GM18505 (cell line): ENCODE data around the gene TRNAU1AP.
"Not testable (repeated sequence)": the region's sequence is repeated elsewhere in the genome, so short reads cannot be mapped to it uniquely, and the experiment has no call there.

Experiments
- ATAC-seq: cut with Tn5 transposase; IDR thresholded peaks from one replicate; pipeline ENCODE4 v1.9.1; 2021; ENCODE audit not compliant: unreplicated experiment
- POLR2A ChIP-seq: IDR thresholded peaks from 4 replicates; pipeline ENCODE4 v1.6.1; 2011; ENCODE audit warnings: borderline replicate concordance; ENCODE audit not compliant: insufficient read depth, insufficient read length; ENCODE audit errors: extremely low read depth

The TRNAU1AP gene

DNA sequence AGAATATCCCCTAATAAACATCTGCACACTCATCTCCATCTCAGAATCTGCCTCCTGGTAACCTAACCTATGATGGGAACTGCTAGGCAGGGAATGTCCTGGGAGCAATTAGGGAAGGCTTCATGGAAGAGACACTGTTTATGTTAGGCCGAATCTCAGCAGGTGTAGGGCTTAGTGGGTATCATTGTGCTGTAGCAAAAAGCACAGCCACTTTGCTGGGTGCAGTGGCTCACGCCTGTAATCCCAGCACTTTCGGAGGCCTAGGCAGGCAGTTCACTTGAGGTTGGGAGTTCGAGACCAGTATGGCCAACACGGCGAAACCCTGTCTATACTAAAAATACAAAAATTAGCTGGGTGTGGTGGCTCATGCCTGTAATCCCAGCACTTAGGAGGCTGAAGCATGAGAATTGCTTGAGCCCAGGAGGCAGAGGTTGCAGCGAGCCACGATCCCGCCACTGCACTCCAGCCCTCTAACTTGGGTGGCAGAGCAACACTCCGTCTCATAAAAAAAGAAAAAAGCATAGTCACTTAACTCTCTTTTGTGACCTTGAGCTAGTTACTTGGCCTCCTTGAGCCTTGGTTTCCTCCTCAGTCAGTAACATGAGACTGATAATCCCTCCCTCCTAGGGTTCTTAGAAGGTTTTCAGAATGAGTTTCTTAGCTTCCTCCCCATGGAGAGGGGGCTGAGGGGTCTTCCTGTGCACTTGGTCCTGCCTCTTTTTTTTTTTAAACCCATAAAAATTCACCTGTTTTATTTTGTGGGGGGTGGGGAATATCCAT lies 42.7 kb downstream of the TRNAU1AP start:
- no peak for TF ChIP-seq POLR2A
- no peak for ATAC-seq

DNA sequence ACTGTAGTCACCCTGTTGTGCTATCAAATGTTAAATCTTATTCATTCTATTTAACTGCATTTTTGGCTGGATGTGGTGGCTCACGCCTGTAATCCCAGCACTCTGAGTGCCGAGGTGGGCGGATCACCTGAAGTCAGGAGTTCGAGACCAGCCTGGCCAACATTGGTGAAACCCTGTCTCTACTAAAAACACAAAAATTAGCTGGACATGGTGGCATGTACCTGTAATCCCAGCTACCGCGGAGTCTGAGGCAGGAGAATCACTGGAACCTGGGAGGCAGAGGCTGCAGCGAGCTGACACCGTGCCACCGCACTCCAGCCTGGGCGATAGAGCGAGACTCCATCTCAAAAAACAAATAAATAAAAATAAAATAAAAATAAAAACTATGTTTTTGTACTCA lies 43.4 kb downstream of the TRNAU1AP start:
- not testable (repeated sequence) for ATAC-seq

DNA sequence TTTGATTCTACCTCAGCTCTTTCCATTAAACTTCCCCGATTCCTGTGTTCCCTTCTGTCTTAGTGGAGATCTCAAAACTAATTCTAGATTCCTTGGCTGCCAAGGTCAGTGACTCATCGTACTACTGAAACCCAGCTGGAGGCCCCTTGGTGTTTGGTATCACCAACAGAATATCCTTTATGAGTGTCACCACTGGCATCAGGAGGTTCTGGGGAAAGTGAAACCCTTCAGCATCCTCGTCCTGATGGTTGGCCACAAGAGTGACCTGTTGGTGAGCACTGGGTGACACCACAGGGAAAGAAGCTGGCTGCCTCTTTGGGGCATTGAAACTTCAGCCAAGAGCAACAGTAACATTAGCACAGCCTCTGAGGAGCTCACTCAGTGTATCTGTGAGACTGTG lies 48.8 kb downstream of the TRNAU1AP start:
- ATAC-seq, result no peak
- TF ChIP-seq POLR2A, result no peak

DNA sequence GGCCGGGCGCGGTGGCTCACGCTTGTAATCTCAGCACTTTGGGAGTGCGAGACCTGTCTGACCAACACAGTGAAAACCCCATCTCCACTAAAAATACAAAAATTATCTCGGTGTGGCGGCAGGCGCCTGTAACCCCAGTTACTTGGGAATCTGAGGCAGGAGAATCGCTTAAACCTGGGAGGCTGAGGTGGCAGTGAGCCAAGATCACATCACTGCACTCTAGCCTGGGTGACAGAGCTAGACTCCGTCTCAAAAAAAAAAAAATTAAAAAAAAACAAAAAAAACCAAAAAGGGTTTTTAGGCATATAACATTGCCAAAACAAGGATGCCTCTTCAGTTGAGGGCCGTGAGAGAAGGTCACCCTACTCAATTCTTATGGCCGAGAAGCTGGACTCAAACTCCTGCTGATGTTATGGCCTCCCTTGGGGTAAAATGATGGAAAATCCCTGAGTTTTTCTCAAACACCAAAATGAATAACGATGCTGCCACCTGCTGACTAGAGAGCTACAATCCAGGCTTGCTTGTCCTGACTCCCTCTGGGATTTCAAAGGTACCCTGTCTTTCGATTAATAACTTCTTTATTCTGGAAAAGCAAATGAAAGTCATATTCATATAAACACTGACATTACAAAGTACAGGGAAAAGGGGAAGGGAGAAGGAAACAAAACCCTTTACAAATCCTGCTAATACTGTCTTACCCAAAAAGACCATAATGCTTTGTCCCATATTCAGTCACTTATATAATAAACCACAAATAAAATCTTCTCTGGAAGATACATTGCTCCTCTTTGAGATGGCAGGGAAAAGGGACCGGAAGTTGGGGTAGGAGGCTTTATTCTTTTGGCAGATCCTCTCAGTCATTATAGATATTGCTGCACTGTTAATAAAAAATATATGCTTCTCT lies 49.9 kb downstream of the TRNAU1AP start:
- TF ChIP-seq POLR2A, result no peak
- ATAC-seq, result no peak

DNA sequence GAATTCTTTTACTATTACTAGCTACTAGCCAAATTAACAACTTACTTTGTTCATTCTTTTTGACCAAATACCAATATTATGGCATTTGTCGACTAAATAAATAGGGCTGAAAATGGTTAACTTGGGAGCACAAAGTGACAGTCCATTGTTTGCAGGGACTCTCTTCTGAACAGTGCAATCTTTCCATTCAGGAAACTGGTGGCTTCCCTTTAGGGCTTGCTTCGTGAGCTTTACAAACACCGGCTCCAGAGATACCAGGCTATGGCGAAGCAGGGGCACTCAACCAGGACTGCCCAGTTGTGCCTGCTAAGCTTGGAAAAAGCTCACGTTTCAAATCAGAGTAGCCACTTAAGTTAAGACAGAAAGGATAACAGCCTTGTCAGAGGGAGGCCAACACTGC lies 51.5 kb downstream of the TRNAU1AP start:
- TF ChIP-seq POLR2A, result no peak

DNA sequence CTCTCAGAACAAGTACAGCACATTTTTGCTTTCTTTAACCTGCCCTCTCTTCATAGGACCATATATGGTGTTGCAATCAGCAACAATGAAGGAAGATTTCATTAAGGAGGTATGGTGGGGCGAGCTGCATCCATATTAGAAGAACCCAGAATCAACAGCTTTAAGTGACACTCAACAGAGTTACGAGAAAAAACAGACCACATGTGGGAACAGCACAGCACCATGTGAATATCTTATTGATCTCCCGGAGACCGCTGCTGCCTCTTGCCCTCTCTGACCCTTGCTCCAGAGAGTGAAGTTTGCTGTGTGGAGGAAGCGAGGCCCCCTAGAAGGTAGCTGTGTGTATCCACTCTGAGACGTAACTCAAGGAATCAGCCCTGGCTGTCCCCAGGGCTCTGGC lies 52.1 kb downstream of the TRNAU1AP start:
- ATAC-seq, result no peak
- no peak for TF ChIP-seq POLR2A

More for the DNA sequence above, 51.5 kb downstream of the TRNAU1AP start:
- ATAC-seq, result no peak

DNA sequence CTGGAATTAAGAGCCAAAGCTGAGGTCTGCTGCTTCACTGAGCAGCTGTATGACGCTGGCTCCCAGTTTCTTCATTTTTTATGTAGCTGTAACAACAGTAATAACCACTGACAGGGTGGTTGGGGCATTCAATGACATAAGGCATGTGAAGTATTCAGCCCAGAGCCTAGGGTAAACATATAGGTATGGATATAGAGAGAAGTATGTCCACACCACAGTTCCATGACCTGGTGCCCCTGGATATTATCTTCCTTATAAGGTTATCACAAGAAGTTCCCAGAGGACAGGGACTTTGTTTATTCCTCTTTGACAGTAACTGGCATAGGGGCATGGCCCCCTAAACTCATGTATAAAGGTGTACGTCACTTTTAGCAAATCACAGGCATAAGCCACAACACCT lies 53.9 kb downstream of the TRNAU1AP start:
- no peak for ATAC-seq
- TF ChIP-seq POLR2A, result no peak

DNA sequence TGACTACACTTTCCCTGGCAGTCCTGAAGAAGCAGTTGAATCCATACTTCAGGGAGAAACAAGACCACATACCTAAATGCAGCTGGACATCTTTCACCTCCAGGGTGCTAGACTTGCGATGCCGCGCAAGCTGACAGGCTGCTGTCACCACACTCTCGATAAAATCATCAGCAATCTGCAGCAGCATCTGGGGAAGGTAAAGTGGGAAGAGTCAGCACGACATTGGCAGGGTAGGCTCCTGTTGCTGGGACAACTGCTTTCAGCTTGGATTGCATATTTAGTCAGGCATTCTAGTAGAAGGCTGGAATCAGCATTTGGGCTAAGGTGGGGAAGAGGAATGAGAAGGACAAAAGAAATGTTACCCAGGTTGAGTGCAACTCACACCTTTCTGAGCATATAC lies 60.3 kb downstream of the TRNAU1AP start:
- TF ChIP-seq POLR2A, result no peak
- ATAC-seq, result no peak
